Endothelial cell of umbilical vein (primary cell): ENCODE results near the gene RNF214. TPM values are rescaled to one million over a fixed set of nuclear protein-coding genes. Genes with fewer than 3 reads are reported as not detected.

Experiments
- BruUV-seq: library from RNA; stranded (reverse); fragments of 400-500 nt; replicated peaks from 2 replicates; lab custom pipeline; 2021; lab: Mats Ljungman, UMichigan
- CTCF ChIA-PET: fragments of 300-600, 350-600 bp; sonication (Branson Sonifier 250); formaldehyde crosslinking; loops from one replicate; lab custom pipeline; 2021; ENCODE audit warnings: antibody characterized with exemption, inconsistent platforms; lab: Charles Lee
- POLR2A ChIA-PET: fragments of 300-600, 350-600 bp; sonication (Branson Sonifier 250); formaldehyde crosslinking; loops from one replicate; lab custom pipeline; 2021; ENCODE audit warnings: antibody characterized with exemption, inconsistent platforms; lab: Charles Lee
- DNase-seq: peaks from one replicate; pipeline ENCODE4 v3.0.0-alpha.2; 2011; ENCODE audit warnings: low read depth, low spot score
- FAIRE-seq: peaks from 2 replicates; lab custom pipeline; 2011; peaks lifted over from hg19 to GRCh38; lab: Jason Lieb, UNC
- H2AFZ ChIP-seq: 2 replicates; pipeline ENCODE4 v1.6.0; 2012; ENCODE audit warnings: low read depth, low read length, control low read depth, inconsistent platforms
- H3K27ac ChIP-seq: 2 replicates; pipeline ENCODE4 v1.5.1; 2011; ENCODE audit warnings: low read depth, mild to moderate bottlenecking, control low read depth, low read length, moderate library complexity; ENCODE audit not compliant: insufficient read depth
- H3K27me3 ChIP-seq, 2 experiments: 2 replicates each; pipeline versions ENCODE4 v1.6.0 to v1.6.1; 2011; ENCODE audit warnings: low read length in 2 of 2, mixed read lengths in 1 of 2; ENCODE audit not compliant: control insufficient read depth in 2 of 2, insufficient read depth in 2 of 2
- H3K36me3 ChIP-seq, 2 experiments: 2 replicates in 1 of 2; 3 replicates in 1 of 2; pipeline ENCODE4 v1.5.1; 2011; ENCODE audit warnings: low read length in 2 of 2, mild to moderate bottlenecking in 1 of 2, moderate library complexity in 1 of 2; ENCODE audit not compliant: control insufficient read depth in 2 of 2, insufficient read depth in 2 of 2; ENCODE audit errors: extremely low read depth in 1 of 2
- H3K4me1 ChIP-seq: 3 replicates; pipeline ENCODE4 v1.5.1; 2011; ENCODE audit warnings: mild to moderate bottlenecking, low read length; ENCODE audit not compliant: control insufficient read depth, insufficient read depth; ENCODE audit errors: extremely low read depth
- H3K4me2 ChIP-seq: 2 replicates; pipeline ENCODE4 v1.6.1; 2011; ENCODE audit warnings: low read length, control low read depth, mixed read lengths; ENCODE audit not compliant: insufficient read depth
- H3K4me3 ChIP-seq, 3 experiments: fragments of 200-600 bp in 1 of 3; sonication (generic), shearing (Covaris generic) in 1 of 3; replicated peaks in 1 of 3; 2 replicates each; pipeline ENCODE4 v1.5.1; 2011 to 2016; ENCODE audit warnings: control low read depth in 3 of 3, low read length in 3 of 3, mild to moderate bottlenecking in 2 of 3, inconsistent platforms in 1 of 3, low read depth in 1 of 3, moderate library complexity in 1 of 3; ENCODE audit not compliant: insufficient read depth in 1 of 3
- H3K79me2 ChIP-seq: 2 replicates; pipeline ENCODE4 v1.6.0; 2012; ENCODE audit warnings: low read length, inconsistent platforms; ENCODE audit not compliant: control insufficient read depth, insufficient read depth
- H3K9ac ChIP-seq: replicated peaks from 2 replicates; pipeline ENCODE3; 2011; ENCODE audit warnings: low read length, control low read depth; ENCODE audit not compliant: insufficient read depth; ENCODE audit errors: extremely low read depth
- H3K9me1 ChIP-seq: replicated peaks from 3 replicates; pipeline ENCODE4 v1.6.0; 2011; ENCODE audit warnings: mild to moderate bottlenecking, low read length; ENCODE audit not compliant: control insufficient read depth, insufficient read depth; ENCODE audit errors: extremely low read depth
- H3K9me3 ChIP-seq: replicated peaks from 2 replicates; pipeline ENCODE4 v1.5.1; 2012; ENCODE audit warnings: low read length, inconsistent platforms; ENCODE audit not compliant: control insufficient read depth, insufficient read depth
- H4K20me1 ChIP-seq: replicated peaks from 2 replicates; pipeline ENCODE3; 2011; ENCODE audit warnings: mild to moderate bottlenecking, low read length; ENCODE audit not compliant: control insufficient read depth, insufficient read depth; ENCODE audit errors: extremely low read depth
- GATA2 ChIP-seq: IDR thresholded peaks from 2 replicates; pipeline ENCODE4 v1.7.0; 2011; ENCODE audit warnings: low read depth, mild to moderate bottlenecking, moderate library complexity, mixed read lengths, low read length; ENCODE audit not compliant: insufficient read length, insufficient read depth
- JUN ChIP-seq: IDR thresholded peaks from 2 replicates; pipeline ENCODE4 v1.6.1; 2011; ENCODE audit warnings: borderline replicate concordance, low read depth; ENCODE audit not compliant: insufficient read length, insufficient read depth
- MYC ChIP-seq: IDR thresholded peaks from one replicate; pipeline ENCODE4 v1.6.1; 2011; ENCODE audit warnings: mild to moderate bottlenecking, low read depth, low read length
- POLR2AphosphoS5 ChIP-seq: IDR thresholded peaks from 2 replicates; pipeline ENCODE4 v1.6.1; 2012; ENCODE audit warnings: low read depth, mild to moderate bottlenecking, control low read depth, low read length, moderate library complexity; ENCODE audit not compliant: insufficient read depth
- dilution Hi-C: fragments of 300-500 bp; cut with MboI; formaldehyde crosslinking; loops from one replicate; pipeline ENCODE4 v1.15.0; 2019; ENCODE audit warnings: low sequenced_read_pairs; ENCODE audit not compliant: extremely low pct_ligation_motif_present
- intact Hi-C: fragments of 100-400 bp; cut with micrococcal nuclease; formaldehyde crosslinking; loops from one replicate; pipeline ENCODE4 v1.10.0; 2022
- polyA plus RNA-seq, 4 experiments: library from polyadenylated mRNA; depleted of rRNA in 3 of 4; stranded (reverse) in 3 of 4; unstranded in 1 of 4; fragments of >200 nt; gene quantifications; 2 replicates each; pipeline versions ENCODE4 v1.2.1 to v1.2.3, GENCODE V29; 2011 to 2012; ENCODE audit warnings: missing spikeins in 1 of 4
- total RNA-seq: library from RNA; stranded (reverse); gene quantifications from 2 replicates; pipeline ENCODE4 v1.2.3, GENCODE V29; 2021
- TF ChIP-seq, protein P1 (sequence below), 2 donors: IDR thresholded peaks; 1 replicate in 1 of 2; 2 replicates in 1 of 2; pipeline ENCODE4 v1.5.1; 2011; ENCODE audit warnings: low read length in 2 of 2, mild to moderate bottlenecking in 2 of 2, moderate library complexity in 2 of 2, control low read depth in 1 of 2, inconsistent platforms in 1 of 2, low read depth in 1 of 2; ENCODE audit not compliant: insufficient read depth in 1 of 2; ENCODE audit errors: extremely low read depth in 1 of 2
- TF ChIP-seq, protein P2 (sequence below): IDR thresholded peaks from 2 replicates; pipeline ENCODE4 v1.6.1; 2011; ENCODE audit not compliant: insufficient read depth, insufficient read length

Gene RNF214
- total and polyA plus RNA-seq, 2 donors (not counting 3 experiments of a cell fraction or from before 2014, with no cell fraction given) = 24.3 to 28.2 TPM

DNA sequence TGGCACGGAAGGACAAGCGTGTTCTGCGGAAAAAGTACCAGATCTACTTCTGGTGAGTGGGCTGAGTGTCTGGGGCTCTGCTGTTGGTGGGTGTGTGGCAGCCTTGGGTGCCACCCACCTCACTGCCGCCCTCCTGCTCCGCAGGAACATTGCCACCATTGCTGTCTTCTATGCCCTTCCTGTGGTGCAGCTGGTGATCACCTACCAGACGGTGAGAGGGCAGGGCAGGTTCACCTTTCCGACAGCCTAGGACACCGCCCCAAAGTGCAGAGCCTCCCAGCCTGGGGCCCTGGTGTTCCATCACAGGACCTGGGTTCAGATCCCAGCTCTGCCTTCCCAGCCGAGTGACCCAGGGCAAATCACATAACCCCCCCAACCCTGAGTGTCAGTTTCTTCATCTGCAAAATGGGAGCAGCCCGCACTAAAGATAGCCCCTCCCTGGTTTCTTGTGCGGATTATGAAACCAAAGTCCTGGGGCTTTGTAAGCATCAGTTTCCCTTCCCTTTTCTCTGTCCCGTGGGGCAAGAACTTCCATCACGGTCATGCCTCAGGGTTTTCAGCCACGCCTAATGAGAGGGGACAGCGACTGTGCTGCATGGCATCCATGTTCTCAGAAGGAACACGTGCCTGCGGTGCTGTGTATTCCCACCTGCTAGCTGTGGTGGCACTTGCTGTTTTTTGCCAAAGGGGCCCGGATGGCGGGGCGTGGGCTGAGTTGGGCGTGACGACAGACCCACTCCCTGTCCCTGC, 43.1 kb upstream of the RNF214 start:
- no peak overlapping the region for H3K9ac ChIP-seq
- H3K4me1 ChIP-seq = no peaks in the 10 kb centered on the region
- no peaks in the 10 kb centered on the region for H3K9me3 ChIP-seq
- dilution Hi-C loops (no loop called here), intact Hi-C loops (no loop called here)
- CTCF ChIA-PET = no interaction called here
- FAIRE-seq (no peak), DNase-seq (no peak)
- no peak overlapping the region for H3K4me3 ChIP-seq
- no peaks in the 10 kb centered on the region for H3K9me1 ChIP-seq
- POLR2A ChIA-PET = no interaction called here
- no peak overlapping the region for H3K27ac ChIP-seq
- no peaks in the 10 kb centered on the region for H4K20me1 ChIP-seq
- no TSS peak for BruUV-seq
- no peak for TF ChIP-seq POLR2AphosphoS5
- TF ChIP-seq, protein P1, sequence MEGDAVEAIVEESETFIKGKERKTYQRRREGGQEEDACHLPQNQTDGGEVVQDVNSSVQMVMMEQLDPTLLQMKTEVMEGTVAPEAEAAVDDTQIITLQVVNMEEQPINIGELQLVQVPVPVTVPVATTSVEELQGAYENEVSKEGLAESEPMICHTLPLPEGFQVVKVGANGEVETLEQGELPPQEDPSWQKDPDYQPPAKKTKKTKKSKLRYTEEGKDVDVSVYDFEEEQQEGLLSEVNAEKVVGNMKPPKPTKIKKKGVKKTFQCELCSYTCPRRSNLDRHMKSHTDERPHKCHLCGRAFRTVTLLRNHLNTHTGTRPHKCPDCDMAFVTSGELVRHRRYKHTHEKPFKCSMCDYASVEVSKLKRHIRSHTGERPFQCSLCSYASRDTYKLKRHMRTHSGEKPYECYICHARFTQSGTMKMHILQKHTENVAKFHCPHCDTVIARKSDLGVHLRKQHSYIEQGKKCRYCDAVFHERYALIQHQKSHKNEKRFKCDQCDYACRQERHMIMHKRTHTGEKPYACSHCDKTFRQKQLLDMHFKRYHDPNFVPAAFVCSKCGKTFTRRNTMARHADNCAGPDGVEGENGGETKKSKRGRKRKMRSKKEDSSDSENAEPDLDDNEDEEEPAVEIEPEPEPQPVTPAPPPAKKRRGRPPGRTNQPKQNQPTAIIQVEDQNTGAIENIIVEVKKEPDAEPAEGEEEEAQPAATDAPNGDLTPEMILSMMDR (IDR thresholded peaks at IDR 0.05; ENCODE audit: extremely low read depth in 1 of 2, insufficient read depth in 1 of 2, low read depth in 1 of 2, low read length in 2 of 2) = no peak
- no peak for TF ChIP-seq JUN
- no peak overlapping the region for H2AFZ ChIP-seq
- no peaks in the 10 kb centered on the region for H3K27me3 ChIP-seq
- H3K36me3 ChIP-seq = peaks cover 0 to 33% of the 10 kb centered on the region in 2 experiments
- H3K4me2 ChIP-seq = no peak overlapping the region
- H3K79me2 ChIP-seq = no peaks in the 10 kb centered on the region

DNA sequence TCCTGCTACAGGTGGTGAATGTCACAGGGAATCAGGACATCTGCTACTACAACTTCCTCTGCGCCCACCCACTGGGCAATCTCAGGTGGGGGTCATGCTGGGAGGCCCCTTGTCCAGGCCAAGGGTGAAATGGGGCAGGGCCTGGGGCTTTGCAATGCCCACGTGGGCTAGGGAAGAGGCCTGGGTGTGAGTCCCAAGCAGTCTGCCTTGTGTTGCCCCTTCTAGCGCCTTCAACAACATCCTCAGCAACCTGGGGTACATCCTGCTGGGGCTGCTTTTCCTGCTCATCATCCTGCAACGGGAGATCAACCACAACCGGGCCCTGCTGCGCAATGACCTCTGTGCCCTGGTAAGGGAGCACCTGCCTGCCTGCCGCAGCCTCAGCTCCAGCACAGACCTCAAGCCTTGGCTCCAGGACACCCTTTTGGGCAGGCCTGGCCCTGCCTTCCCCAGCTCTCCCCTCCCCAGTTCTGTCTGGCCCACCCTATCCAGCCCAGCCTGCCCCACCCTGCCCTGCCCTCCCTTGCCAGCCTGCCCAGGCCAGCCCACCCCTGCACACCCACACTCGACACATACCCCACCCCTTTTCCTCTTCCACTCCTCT, 42.4 kb upstream of the RNF214 start:
- H2AFZ ChIP-seq = no peak overlapping the region
- H3K36me3 ChIP-seq = peaks cover 0 to 33% of the 10 kb centered on the region in 2 experiments
- CTCF ChIA-PET = no interaction called here
- POLR2A ChIA-PET = no interaction called here
- no peak overlapping the region for H3K4me3 ChIP-seq
- FAIRE-seq = no peak
- TF ChIP-seq, protein P1 (IDR thresholded peaks at IDR 0.05; ENCODE audit: extremely low read depth in 1 of 2, insufficient read depth in 1 of 2, low read depth in 1 of 2, low read length in 2 of 2) = no peak
- no peak for TF ChIP-seq MYC
- TF ChIP-seq JUN = no peak
- TF ChIP-seq GATA2 = no peak
- TF ChIP-seq, protein P2, sequence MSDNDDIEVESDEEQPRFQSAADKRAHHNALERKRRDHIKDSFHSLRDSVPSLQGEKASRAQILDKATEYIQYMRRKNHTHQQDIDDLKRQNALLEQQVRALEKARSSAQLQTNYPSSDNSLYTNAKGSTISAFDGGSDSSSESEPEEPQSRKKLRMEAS = no peak
- no peaks in the 10 kb centered on the region for H3K79me2 ChIP-seq
- H3K27me3 ChIP-seq = no peaks in the 10 kb centered on the region
- no TSS peak for BruUV-seq
- DNase-seq = no peak
- no peaks in the 10 kb centered on the region for H3K4me1 ChIP-seq
- intact Hi-C loops = no loop called here
- no peaks in the 10 kb centered on the region for H3K9me3 ChIP-seq
- no peak overlapping the region for H3K9ac ChIP-seq
- no peak overlapping the region for H3K27ac ChIP-seq
- no peak overlapping the region for H3K4me2 ChIP-seq
- dilution Hi-C loops = no loop called here
- no peaks in the 10 kb centered on the region for H3K9me1 ChIP-seq
- H4K20me1 ChIP-seq = no peaks in the 10 kb centered on the region
